ENCODE data around the gene NEGR1. TPM values are rescaled to one million over a fixed set of nuclear protein-coding genes. Genes with fewer than 3 reads are reported as not detected.
A peak's percentile ranks its signal among the peaks of the same experiment; 100 is the strongest.

NEGR1 gene
- total RNA-seq, 1 experiment from 2014 or later, result 19.2 TPM

DNA sequence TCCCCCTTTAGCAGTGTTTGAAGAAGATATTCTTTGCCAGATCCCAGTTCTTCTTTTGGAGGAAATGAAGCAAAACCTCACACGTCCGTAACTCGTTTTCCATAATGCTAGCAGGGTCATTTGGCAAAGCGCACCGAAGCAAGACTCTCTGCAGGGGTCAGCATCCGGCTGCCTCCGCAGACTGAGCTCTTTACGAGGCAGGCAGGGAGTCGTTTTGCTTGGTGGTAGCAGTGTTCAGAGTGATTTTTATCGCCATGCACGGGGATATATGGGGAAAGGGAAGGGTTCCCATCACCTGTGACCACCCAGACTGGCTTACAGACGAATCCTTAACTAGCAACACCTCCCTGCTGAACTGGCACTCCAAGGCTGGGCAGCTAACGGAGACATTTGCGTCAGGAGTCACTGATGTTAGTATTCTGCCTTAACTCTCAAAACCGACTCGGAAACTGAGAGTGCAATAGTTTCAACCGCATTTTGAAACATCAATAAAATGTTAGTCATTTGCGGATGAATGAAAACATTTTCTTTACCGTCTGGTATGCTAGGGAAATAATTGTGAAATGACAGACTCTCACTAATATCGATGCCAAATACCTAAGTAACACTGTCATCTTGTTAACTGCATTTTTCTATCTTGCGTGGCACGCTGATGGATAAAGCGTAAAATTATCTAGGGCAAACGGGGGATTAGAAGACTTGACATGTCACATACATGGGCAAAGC is 2.2 kb upstream of the NEGR1 start:
- Mint-ChIP-seq H3K9me3 (ENCODE audit: low read depth, unreplicated experiment) (no peaks in the 10 kb centered on the region), H3K4me1 (ENCODE audit: low read depth, unreplicated experiment) (peaks cover 23% of the 10 kb centered on the region), H3K4me3 (ENCODE audit: low read depth, unreplicated experiment) (no peak overlapping the region), H3K27ac (ENCODE audit: unreplicated experiment) (no peak overlapping the region), H3K27me3 (ENCODE audit: unreplicated experiment) (no peaks in the 10 kb centered on the region), H3K36me3 (ENCODE audit: insufficient read depth, unreplicated experiment) (no peaks in the 10 kb centered on the region)
- intact Hi-C loops (cut with micrococcal nuclease; ENCODE audit: unreplicated experiment), result loop anchor here (5.0 to 10.0 kb wide), 4 partner anchors 83 to 338 kb away; no protein-coding TSS in a partner anchor
- peak; percentile 51 for DNase-seq
- TF ChIP-seq, protein P1, sequence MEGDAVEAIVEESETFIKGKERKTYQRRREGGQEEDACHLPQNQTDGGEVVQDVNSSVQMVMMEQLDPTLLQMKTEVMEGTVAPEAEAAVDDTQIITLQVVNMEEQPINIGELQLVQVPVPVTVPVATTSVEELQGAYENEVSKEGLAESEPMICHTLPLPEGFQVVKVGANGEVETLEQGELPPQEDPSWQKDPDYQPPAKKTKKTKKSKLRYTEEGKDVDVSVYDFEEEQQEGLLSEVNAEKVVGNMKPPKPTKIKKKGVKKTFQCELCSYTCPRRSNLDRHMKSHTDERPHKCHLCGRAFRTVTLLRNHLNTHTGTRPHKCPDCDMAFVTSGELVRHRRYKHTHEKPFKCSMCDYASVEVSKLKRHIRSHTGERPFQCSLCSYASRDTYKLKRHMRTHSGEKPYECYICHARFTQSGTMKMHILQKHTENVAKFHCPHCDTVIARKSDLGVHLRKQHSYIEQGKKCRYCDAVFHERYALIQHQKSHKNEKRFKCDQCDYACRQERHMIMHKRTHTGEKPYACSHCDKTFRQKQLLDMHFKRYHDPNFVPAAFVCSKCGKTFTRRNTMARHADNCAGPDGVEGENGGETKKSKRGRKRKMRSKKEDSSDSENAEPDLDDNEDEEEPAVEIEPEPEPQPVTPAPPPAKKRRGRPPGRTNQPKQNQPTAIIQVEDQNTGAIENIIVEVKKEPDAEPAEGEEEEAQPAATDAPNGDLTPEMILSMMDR (IDR thresholded peaks at IDR 0.05; ENCODE audit: unreplicated experiment), result no peak
- CTCF ChIA-PET, result interaction anchor here (1.0 to 1.4 kb wide), 2 partner anchors 86 to 273 kb away, joined by 3 to 4 read pairs; no protein-coding TSS in a partner anchor
- TSS peak; percentile 54 for BruUV-seq (replicated peaks)

DNA sequence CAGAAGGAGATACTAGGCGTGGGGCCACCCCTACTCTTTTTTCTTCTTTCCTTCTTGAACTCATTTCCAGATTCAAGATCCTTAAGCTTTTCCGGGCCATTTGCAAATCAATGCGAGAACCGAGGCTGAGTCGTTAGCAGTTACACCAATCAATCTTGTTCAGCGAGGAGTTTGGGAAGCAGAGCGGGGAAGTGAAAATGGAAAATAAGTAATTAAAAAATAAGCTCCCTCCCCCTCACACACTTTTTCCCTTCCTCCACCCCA is 1.7 kb upstream of the NEGR1 start:
- Mint-ChIP-seq H3K36me3 (ENCODE audit: insufficient read depth, unreplicated experiment) (no peaks in the 10 kb centered on the region), H3K27me3 (ENCODE audit: unreplicated experiment) (no peaks in the 10 kb centered on the region), H3K9me3 (ENCODE audit: low read depth, unreplicated experiment) (no peaks in the 10 kb centered on the region), H3K4me1 (ENCODE audit: low read depth, unreplicated experiment) (peaks cover 23% of the 10 kb centered on the region), H3K4me3 (ENCODE audit: low read depth, unreplicated experiment) (no peak overlapping the region), H3K27ac (ENCODE audit: unreplicated experiment) (no peak overlapping the region)
- BruUV-seq (replicated peaks), result no TSS peak
- CTCF ChIA-PET, result interaction anchor here (1.4 kb wide), 1 partner anchor 87 kb away, joined by 4 read pairs; no protein-coding TSS in a partner anchor
- DNase-seq, result no peak
- intact Hi-C loops (cut with micrococcal nuclease; ENCODE audit: unreplicated experiment), result loop anchor here (5.0 to 10.0 kb wide), 4 partner anchors 83 to 338 kb away; no protein-coding TSS in a partner anchor
- TF ChIP-seq, protein P1 (IDR thresholded peaks at IDR 0.05; ENCODE audit: unreplicated experiment), result no peak

DNA sequence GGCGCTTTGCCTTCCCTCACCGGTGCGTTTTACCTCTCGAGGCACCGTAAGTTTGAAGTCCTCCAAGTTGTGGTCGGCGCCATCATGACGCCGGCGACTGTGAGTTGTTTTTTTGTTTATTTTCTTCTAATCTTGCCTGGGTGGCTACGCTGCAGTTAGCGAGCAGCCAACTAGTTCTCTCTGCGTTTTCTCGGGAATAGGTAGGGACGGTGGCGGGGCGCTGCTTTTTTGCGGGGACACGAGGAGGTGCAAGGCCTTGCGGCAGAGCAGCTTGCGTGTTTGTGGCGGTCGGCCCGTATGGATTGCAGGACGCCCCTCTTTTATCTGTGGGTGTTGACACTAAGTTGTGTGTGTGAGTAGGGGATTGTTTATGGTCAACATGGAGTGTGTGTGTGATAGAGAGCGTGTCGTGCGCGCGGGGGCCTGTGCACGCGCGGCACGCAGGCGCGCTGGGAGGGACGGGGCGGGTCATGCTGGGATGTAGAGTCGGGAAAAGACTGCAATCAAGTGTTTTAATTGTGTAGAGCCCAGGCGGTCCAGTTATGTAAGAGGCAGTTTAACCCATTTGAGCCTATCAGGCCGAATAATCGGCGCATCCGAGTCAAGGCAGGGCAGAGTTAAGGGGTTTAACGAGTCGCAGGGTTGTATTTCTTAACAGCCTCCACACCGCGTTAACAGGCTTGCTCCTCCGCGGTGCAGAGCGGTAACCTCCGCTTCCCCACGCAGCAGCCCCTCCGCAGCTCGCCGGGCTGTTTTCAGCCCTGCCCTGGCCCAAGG is 1.2 kb upstream of the NEGR1 start:
- TSS peak; percentile 64 for BruUV-seq (replicated peaks)
- CTCF ChIA-PET, result interaction anchor here (0.6 to 0.8 kb wide), 3 partner anchors 78 to 1136 kb away, joined by 3 to 6 read pairs (median 3); no protein-coding TSS in a partner anchor
- H3K27ac Mint-ChIP-seq (ENCODE audit: unreplicated experiment), result no peak overlapping the region
- intact Hi-C loops (cut with micrococcal nuclease; ENCODE audit: unreplicated experiment), result loop anchor here (5.0 to 10.0 kb wide), 4 partner anchors 84 to 339 kb away; no protein-coding TSS in a partner anchor
- no peak overlapping the region for H3K4me3 Mint-ChIP-seq (ENCODE audit: low read depth, unreplicated experiment)
- DNase-seq, result peak; percentile 64
- H3K9me3 Mint-ChIP-seq (ENCODE audit: low read depth, unreplicated experiment), result no peaks in the 10 kb centered on the region
- peaks cover 23% of the 10 kb centered on the region for H3K4me1 Mint-ChIP-seq (ENCODE audit: low read depth, unreplicated experiment)
- no peaks in the 10 kb centered on the region for H3K27me3 Mint-ChIP-seq (ENCODE audit: unreplicated experiment)
- TF ChIP-seq, protein P1 (IDR thresholded peaks at IDR 0.05; ENCODE audit: unreplicated experiment), result no peak
- H3K36me3 Mint-ChIP-seq (ENCODE audit: insufficient read depth, unreplicated experiment), result no peaks in the 10 kb centered on the region

DNA sequence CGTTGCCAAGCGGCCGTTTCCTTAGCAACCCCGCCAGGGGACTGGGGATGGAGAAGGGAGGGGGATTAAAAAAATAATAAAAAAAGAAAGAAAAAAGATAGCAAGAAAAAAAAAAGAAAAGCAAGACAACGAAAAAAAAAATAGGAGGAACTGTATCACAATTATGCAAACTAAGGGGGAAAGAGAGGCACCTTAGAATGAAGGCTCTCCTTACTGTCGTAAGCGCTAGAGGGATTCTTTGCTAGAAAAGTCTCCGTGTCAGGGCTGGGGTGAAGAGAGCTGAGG is 625 bp upstream of the NEGR1 start:
- no TSS peak for BruUV-seq (replicated peaks)
- intact Hi-C loops (cut with micrococcal nuclease; ENCODE audit: unreplicated experiment), result loop anchor here (5.0 to 10.0 kb wide), 4 partner anchors 84 to 339 kb away; no protein-coding TSS in a partner anchor
- Mint-ChIP-seq H3K4me1 (ENCODE audit: low read depth, unreplicated experiment) (peaks cover 23% of the 10 kb centered on the region), H3K4me3 (ENCODE audit: low read depth, unreplicated experiment) (no peak overlapping the region), H3K27ac (ENCODE audit: unreplicated experiment) (no peak overlapping the region), H3K27me3 (ENCODE audit: unreplicated experiment) (no peaks in the 10 kb centered on the region), H3K9me3 (ENCODE audit: low read depth, unreplicated experiment) (no peaks in the 10 kb centered on the region), H3K36me3 (ENCODE audit: insufficient read depth, unreplicated experiment) (no peaks in the 10 kb centered on the region)
- no peak for DNase-seq
- CTCF ChIA-PET, result interaction anchor here (0.6 to 0.8 kb wide), 3 partner anchors 77 to 1136 kb away, joined by 3 to 6 read pairs (median 3); no protein-coding TSS in a partner anchor
- TF ChIP-seq, protein P1 (IDR thresholded peaks at IDR 0.05; ENCODE audit: unreplicated experiment), result no peak

Data from Calu3 (cell line).